Astrocyte of the cerebellum (primary cell): ENCODE data around the gene NAA10.

Experiments used
- DNase-seq: peaks from one replicate; pipeline ENCODE4 v3.0.0-alpha.2; 2011; ENCODE audit warnings: low read depth
- H3K4me3 ChIP-seq: 2 replicates; pipeline ENCODE4 v1.5.1; 2011; ENCODE audit warnings: mild to moderate bottlenecking, low read depth, low read length, moderate library complexity
- CTCF ChIP-seq: IDR thresholded peaks from 2 replicates; pipeline ENCODE4 v1.5.1; 2012; ENCODE audit warnings: low read length, low read depth, moderate library complexity, mild to moderate bottlenecking; ENCODE audit errors: missing control alignments
- in situ Hi-C: cut with HindIII; loops from 2 replicates; pipeline ENCODE4 v1.10.0; 2017; ENCODE audit warnings: low sequenced_read_pairs

The NAA10 gene

GRCh38 chrX:153897899-153898298 is 36.9 kb downstream of the NAA10 start:
- no peak for DNase-seq
- in situ Hi-C loops, result no loop called here
- TF ChIP-seq CTCF, result no peak
- H3K4me3 ChIP-seq, result no peak overlapping the region

DNA sequence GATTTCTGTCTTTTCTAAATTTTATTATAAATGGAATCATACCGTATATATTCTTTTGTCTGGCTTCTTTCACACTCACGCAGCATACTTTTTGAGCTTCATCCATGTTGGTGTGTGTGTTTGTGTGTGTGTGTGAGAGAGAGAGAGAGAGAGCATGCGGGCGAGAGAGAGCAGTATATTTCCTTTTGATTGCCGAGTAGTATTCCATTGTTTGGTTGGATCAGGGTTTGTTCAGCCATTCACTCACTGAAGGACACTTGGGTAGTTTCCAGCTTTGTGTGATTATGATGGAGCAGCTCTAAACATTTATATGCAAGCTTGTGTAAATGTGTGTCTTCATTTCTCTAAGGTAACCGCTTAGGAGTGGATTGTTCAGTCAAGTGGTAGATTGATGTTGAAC is 45.7 kb downstream of the NAA10 start:
- DNase-seq, result no peak
- in situ Hi-C loops, result no loop called here

DNA sequence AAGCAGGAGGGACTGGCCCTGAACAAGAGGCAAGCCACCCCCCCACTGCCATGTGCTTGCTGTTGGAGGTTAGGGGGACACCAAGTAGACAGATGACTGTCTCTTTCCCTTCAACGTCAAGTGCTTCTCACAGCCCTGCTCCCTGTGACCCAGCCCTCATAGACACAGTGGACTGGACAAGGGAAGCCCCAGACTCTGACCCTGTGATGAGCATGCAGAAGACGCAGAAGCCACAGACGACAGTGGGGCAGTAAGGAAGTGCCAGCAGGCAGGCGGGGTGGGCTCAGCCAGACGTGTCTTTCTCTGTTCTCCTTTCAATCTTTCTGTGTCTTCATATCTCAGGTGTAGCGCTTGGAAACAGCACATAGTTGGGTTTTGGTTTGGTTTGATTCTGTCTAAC is 46.5 kb downstream of the NAA10 start:
- in situ Hi-C loops, result no loop called here
- H3K4me3 ChIP-seq, result no peak overlapping the region
- TF ChIP-seq CTCF, result no peak
- DNase-seq, result no peak

More for the DNA sequence above, 45.7 kb downstream of the NAA10 start:
- no peak overlapping the region for H3K4me3 ChIP-seq
- TF ChIP-seq CTCF, result no peak

GRCh38 chrX:153887385-153887784 is 47.5 kb downstream of the NAA10 start:
- in situ Hi-C loops, result no loop called here
- no peak overlapping the region for H3K4me3 ChIP-seq
- TF ChIP-seq CTCF, result no peak
- no peak for DNase-seq

DNA sequence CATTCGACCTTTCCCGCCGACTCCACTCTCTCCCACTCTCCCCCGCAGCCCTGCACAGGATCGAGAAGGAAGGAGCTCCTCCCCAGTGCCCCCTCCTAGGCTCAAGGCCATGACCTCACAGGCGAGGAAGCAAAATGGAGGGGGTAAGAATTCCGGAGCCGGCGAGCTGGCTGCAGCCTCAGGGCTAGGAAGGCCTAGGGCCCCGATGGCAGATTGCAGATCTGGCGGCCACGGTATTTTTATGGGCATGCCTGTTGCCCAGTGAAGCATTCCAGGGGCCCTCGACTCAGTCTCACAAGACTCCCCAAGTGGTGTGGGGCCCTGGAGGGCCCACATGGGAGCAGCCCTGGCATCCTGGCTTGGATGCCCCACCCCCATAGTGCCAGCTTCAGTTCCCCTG is 47.9 kb downstream of the NAA10 start:
- TF ChIP-seq CTCF, result no peak
- no peak for DNase-seq

GRCh38 chrX:153885968-153886903 is 48.6 kb downstream of the NAA10 start, which contains the start of gene L1CAM:
Gene L1CAM (minus strand): TSS chrX:153886173. CDS start chrX:153875836, 10,337 bp downstream.
- no peak for DNase-seq
- H3K4me3 ChIP-seq, result no peak within 1 kb of the TSS
- no peak for TF ChIP-seq CTCF
- in situ Hi-C loops, result no loop called here

More for the DNA sequence above, 47.9 kb downstream of the NAA10 start:
- H3K4me3 ChIP-seq, result no peak overlapping the region
- in situ Hi-C loops, result no loop called here
